HepG2 (cell line): ENCODE data around the gene PJA2. TPM values are rescaled to one million over a fixed set of nuclear protein-coding genes. Genes with fewer than 3 reads are reported as not detected.

ENCODE experiments used
- ATAC-seq: fragments of 200-7000 bp; cut with Tn5 transposase; 3 replicates; pipeline ENCODE4 v1.9.1; 2020; ENCODE audit warnings: mild to moderate bottlenecking, moderate library complexity
- BruUV-seq: library from RNA; stranded (reverse); fragments of 400-500 nt; replicated peaks from 2 replicates; lab custom pipeline; 2021; lab: Mats Ljungman, UMichigan
- CTCF ChIA-PET: fragments of 300-600 bp; formaldehyde crosslinking; extraction: SDS; loops from one replicate; lab custom pipeline; 2021; ENCODE audit warnings: low total read pairs, inconsistent platforms, low intra/inter-chr PET ratio; lab: Yijun Ruan, JAX
- POLR2A ChIA-PET: fragments of 350-600 bp; sonication (Branson Sonifier 250); formaldehyde crosslinking; loops from one replicate; lab custom pipeline; 2020; ENCODE audit warnings: antibody characterized with exemption, inconsistent platforms; lab: Yijun Ruan, JAX
- DNase-seq: peaks from one replicate; pipeline ENCODE4 v3.0.0-alpha.2; 2015; ENCODE audit warnings: low spot score
- FAIRE-seq: peaks from 3 replicates; lab custom pipeline; 2011; peaks lifted over from hg19 to GRCh38; lab: Jason Lieb, UNC
- H2AFZ ChIP-seq: one replicate; pipeline ENCODE4 v1.6.1; 2011; ENCODE audit warnings: low read length, inconsistent platforms
- H3K27ac ChIP-seq: fragments of 300-600 bp; 3 replicates; pipeline ENCODE4 v1.8.0; 2011; ENCODE audit warnings: mixed run types, mild to moderate bottlenecking, mixed read lengths, low read length, inconsistent platforms; ENCODE audit not compliant: insufficient read depth; ENCODE audit errors: extremely low read length
- H3K27me3 ChIP-seq, 2 experiments: fragments of 200-600 bp in 1 of 2; 2 replicates in 1 of 2; 3 replicates in 1 of 2; pipeline versions ENCODE4 v1.6.0 to v1.8.0; 2011; ENCODE audit warnings: low read length in 2 of 2, mild to moderate bottlenecking in 2 of 2, moderate library complexity in 2 of 2, inconsistent platforms in 1 of 2; ENCODE audit not compliant: insufficient read depth in 2 of 2, control insufficient read depth in 1 of 2
- H3K36me3 ChIP-seq, 2 experiments: fragments of 200-600 bp in 1 of 2; replicated peaks in 1 of 2; 2 replicates in 1 of 2; 3 replicates in 1 of 2; pipeline versions ENCODE4 v1.5.1 to v1.8.0; 2011; ENCODE audit warnings: low read length in 2 of 2, inconsistent platforms in 1 of 2; ENCODE audit not compliant: insufficient read depth in 2 of 2, control insufficient read depth in 1 of 2
- H3K4me1 ChIP-seq: 2 replicates; pipeline ENCODE4 v1.5.1; 2012; ENCODE audit warnings: low read length, inconsistent platforms; ENCODE audit not compliant: insufficient read depth
- H3K4me2 ChIP-seq: 2 replicates; pipeline ENCODE4 v1.6.0; 2011; ENCODE audit warnings: low read depth, low read length, inconsistent platforms
- H3K4me3 ChIP-seq, 3 experiments: fragments of 200-600 bp in 1 of 3; sonication (generic), shearing (Covaris generic) in 1 of 3; replicated peaks in 1 of 3; 2 replicates each; pipeline ENCODE4 v1.5.1; 2011 to 2016; ENCODE audit warnings: low read length in 3 of 3, inconsistent platforms in 2 of 3, low read depth in 2 of 3, mild to moderate bottlenecking in 2 of 3, control low read depth in 1 of 3, mixed read lengths in 1 of 3; ENCODE audit not compliant: insufficient read depth in 1 of 3
- H3K79me2 ChIP-seq: one replicate; pipeline ENCODE4 v1.6.1; 2011; ENCODE audit warnings: low read length, inconsistent platforms; ENCODE audit not compliant: insufficient read depth
- H3K9ac ChIP-seq: 2 replicates; pipeline ENCODE4 v1.6.0; 2011; ENCODE audit warnings: mild to moderate bottlenecking, low read depth, low read length, inconsistent platforms; ENCODE audit not compliant: insufficient read depth
- H3K9me3 ChIP-seq: 2 replicates; pipeline ENCODE4 v1.5.1; 2012; ENCODE audit warnings: mild to moderate bottlenecking, low read length
- H4K20me1 ChIP-seq: 2 replicates; pipeline ENCODE4 v1.6.0; 2011; ENCODE audit warnings: inconsistent platforms, mild to moderate bottlenecking, low read length, moderate library complexity; ENCODE audit not compliant: insufficient read depth
- CREM ChIP-seq, 2 experiments: sonication (generic) in 1 of 2; formaldehyde crosslinking in 1 of 2; IDR thresholded peaks; 2 replicates each; pipeline versions ENCODE4 v1.4.0 to v1.6.1; 2016 to 2020; ENCODE audit warnings: antibody characterized with exemption in 1 of 2, mild to moderate bottlenecking in 1 of 2, missing genetic modification reagents in 1 of 2
- DDIT3 ChIP-seq: sonication (generic); formaldehyde crosslinking; IDR thresholded peaks from 2 replicates; pipeline ENCODE4 v1.4.0; 2020; ENCODE audit warnings: mild to moderate bottlenecking, missing genetic modification reagents
- IKZF1 ChIP-seq: fragments of 450-650 bp; IDR thresholded peaks from 2 replicates; pipeline ENCODE4 v1.7.1; 2016
- IKZF5 ChIP-seq: IDR thresholded peaks from 2 replicates; pipeline ENCODE4 v1.6.1; 2018; ENCODE audit warnings: missing genetic modification reagents, mild to moderate bottlenecking, missing compliant biosample characterization
- IRF9 ChIP-seq: sonication (generic); formaldehyde crosslinking; IDR thresholded peaks from 2 replicates; pipeline ENCODE4 v1.8.0; 2022; ENCODE audit warnings: missing genetic modification reagents, mild to moderate bottlenecking, borderline replicate concordance
- KDM2A ChIP-seq: sonication (generic); formaldehyde crosslinking; IDR thresholded peaks from 2 replicates; pipeline ENCODE4 v1.4.0; 2020; ENCODE audit warnings: low read depth, missing genetic modification reagents, borderline replicate concordance
- POGZ ChIP-seq: sonication (generic); formaldehyde crosslinking; IDR thresholded peaks from 2 replicates; pipeline ENCODE4 v1.4.0; 2020; ENCODE audit warnings: mild to moderate bottlenecking, missing genetic modification reagents
- RCOR2 ChIP-seq: IDR thresholded peaks from 2 replicates; pipeline ENCODE4 v1.6.1; 2016; ENCODE audit warnings: missing biosample characterization, missing genetic modification reagents
- TMF1 ChIP-seq: sonication (generic); formaldehyde crosslinking; IDR thresholded peaks from 2 replicates; pipeline ENCODE4 v1.8.1; 2022; ENCODE audit warnings: low read depth, missing genetic modification reagents
- ZFX ChIP-seq: sonication (generic); formaldehyde crosslinking; IDR thresholded peaks from 2 replicates; pipeline ENCODE4 v1.4.0; 2020; ENCODE audit warnings: mild to moderate bottlenecking, low read depth, missing genetic modification reagents, moderate library complexity
- ZFYVE20 ChIP-seq: sonication (generic); formaldehyde crosslinking; IDR thresholded peaks from 2 replicates; pipeline ENCODE4 v1.8.0; 2023; ENCODE audit warnings: low read depth, mild to moderate bottlenecking, moderate library complexity, missing genetic modification reagents, borderline replicate concordance
- ZNF224 ChIP-seq: sonication (generic); formaldehyde crosslinking; IDR thresholded peaks from 2 replicates; pipeline ENCODE4 v1.5.0; 2020; ENCODE audit warnings: mild to moderate bottlenecking, missing genetic modification reagents
- ZNF256 ChIP-seq: sonication (generic); formaldehyde crosslinking; conservative IDR thresholded peaks from 2 replicates; pipeline ENCODE4 v1.4.0; 2020; ENCODE audit warnings: missing genetic modification reagents
- ZNF275 ChIP-seq: sonication (generic); formaldehyde crosslinking; IDR thresholded peaks from 2 replicates; pipeline ENCODE4 v1.8.0; 2022; ENCODE audit warnings: missing genetic modification reagents, mild to moderate bottlenecking, inconsistent platforms, borderline replicate concordance
- ZNF281 ChIP-seq: sonication (generic); formaldehyde crosslinking; IDR thresholded peaks from 2 replicates; pipeline ENCODE4 v1.4.0; 2020; ENCODE audit warnings: missing genetic modification reagents, borderline replicate concordance
- ZZZ3 ChIP-seq: sonication (generic); formaldehyde crosslinking; IDR thresholded peaks from 2 replicates; pipeline ENCODE4 v1.4.0; 2020; ENCODE audit warnings: missing genetic modification reagents, mild to moderate bottlenecking, borderline replicate concordance
- WGBS: methylation state at CpG from one replicate; pipeline ENCODE4 v1.1.6; 2017; ENCODE audit warnings: low lambda C conversion rate; 5-methylcytosine and 5-hydroxymethylcytosine counted together
- in situ Hi-C: cut with HindIII; loops from 2 replicates; pipeline ENCODE4 v1.10.0; 2017; ENCODE audit warnings: low pct_unique_long_range_greater_than_20kb; ENCODE audit not compliant: extremely low pct_ligation_motif_present
- intact Hi-C: fragments of 100-400 bp; cut with micrococcal nuclease; formaldehyde crosslinking; loops from one replicate; pipeline ENCODE4 v1.10.0; 2022; ENCODE audit not compliant: unreplicated experiment
- polyA plus RNA-seq, 8 experiments: library from polyadenylated mRNA; depleted of rRNA in 3 of 8; stranded (reverse) in 7 of 8; unstranded in 1 of 8; fragments of >200 nt; fragmentation: Illumina TruSeq in 4 of 8; extraction: Trizol in 4 of 8; gene quantifications; 2 replicates each; pipeline versions ENCODE4 v1.2.1 to v1.2.3, GENCODE V29; 2011 to 2016; ENCODE audit warnings: low read depth in 4 of 8, missing spikeins in 1 of 8, mixed read lengths in 1 of 8; ENCODE audit not compliant: insufficient read depth in 1 of 8
- total RNA-seq, 5 experiments: library from RNA; depleted of rRNA; stranded (reverse); fragments of >200 nt; fragmentation: Illumina TruSeq; extraction: Trizol; gene quantifications; 2 replicates each; pipeline ENCODE4 v1.2.3, GENCODE V29; 2016; ENCODE audit warnings: low read depth in 1 of 5

PJA2 gene
- total and polyA plus RNA-seq, 2 of the 13 experiments (the other 11 are each of a cell fraction or from before 2014, with no cell fraction given), result 39.4 to 41.4 TPM

- TF ChIP-seq TMF1, result no peak
- no peak for TF ChIP-seq ZZZ3 (CRISPR knock-in tag)
- TF ChIP-seq ZFX (CRISPR knock-in tag), result no peak
- TF ChIP-seq ZNF256 (CRISPR knock-in tag), result no peak
- no peak for TF ChIP-seq DDIT3
- TF ChIP-seq IKZF5, result no peak
Observed at GRCh38 chr5:109350537-109351270, 59.1 kb downstream of the PJA2 start (continued).

- intact Hi-C loops (no loop called here), in situ Hi-C loops (no loop called here)
- Histone ChIP-seq H3K9me3 (no peaks in the 10 kb centered on the region), H4K20me1 (peaks cover 3% of the 10 kb centered on the region; the same call in 1 of the 2 replicates), H3K36me3 (peaks cover 6 to 52% of the 10 kb centered on the region in 2 experiments), H3K9ac (no peak overlapping the region), H2AFZ (no peak overlapping the region), H3K4me2 (no peak overlapping the region), H3K4me3 (no peak overlapping the region), H3K79me2 (no peaks in the 10 kb centered on the region), H3K27ac (no peak overlapping the region), H3K27me3 (no peaks in the 10 kb centered on the region), H3K4me1 (no peaks in the 10 kb centered on the region)
- no TSS peak for BruUV-seq
- ATAC-seq, result no peak
- WGBS, result 100% methylated on average over 2 of the region's 2 CpGs
- ChIA-PET CTCF (no interaction called here), POLR2A (no interaction called here)
- no peak for DNase-seq
- no peak for FAIRE-seq
- no peak for TF ChIP-seq ZNF275 (CRISPR knock-in tag)
- TF ChIP-seq RCOR2 (CRISPR knock-in tag), result no peak
- no peak for TF ChIP-seq ZNF224
- TF ChIP-seq IKZF1, result no peak
- TF ChIP-seq IRF9, result no peak
- TF ChIP-seq POGZ, result no peak
- no peak for TF ChIP-seq ZFYVE20 (CRISPR knock-in tag)
- no peak for TF ChIP-seq CREM (IDR thresholded peaks at IDR 0.05)
- TF ChIP-seq CREM (CRISPR knock-in tag; IDR thresholded peaks at IDR 0.05), result no peak
- no peak for TF ChIP-seq KDM2A
- no peak for TF ChIP-seq ZNF281 (CRISPR knock-in tag)
Observed at GRCh38 chr5:109349388-109349787, 60.4 kb downstream of the PJA2 start.
